ENCODE data around the gene PSORS1C2. TPM values are rescaled to one million over a fixed set of nuclear protein-coding genes. Genes with fewer than 3 reads are reported as not detected.
A peak's percentile ranks its signal among the peaks of the same experiment; 100 is the strongest.

PSORS1C2 gene
- total and polyA plus RNA-seq, 2 donors (not counting 3 experiments of a cell fraction or from before 2014, with no cell fraction given): not detected

- no TSS peak for BruUV-seq (replicated peaks)
- TF ChIP-seq MAX (IDR thresholded peaks at IDR 0.05; ENCODE audit: insufficient read depth, insufficient read length) (no peak), JUN (IDR thresholded peaks at IDR 0.05; ENCODE audit: borderline replicate concordance, insufficient read depth, insufficient read length, low read depth) (no peak), GATA2 (IDR thresholded peaks at IDR 0.05; ENCODE audit: insufficient read depth, insufficient read length, low read depth, low read length) (no peak), EZH2 (IDR thresholded peaks at IDR 0.05; ENCODE audit: borderline replicate concordance, low read depth, low read length, severe bottlenecking) (no peak), POLR2A (IDR thresholded peaks at IDR 0.05; ENCODE audit: low read depth, low read length) (no peak), MYC (IDR thresholded peaks at IDR 0.05; ENCODE audit: low read depth, low read length) (no peak), POLR2AphosphoS5 (IDR thresholded peaks at IDR 0.05; ENCODE audit: insufficient read depth, low read depth, low read length) (no peak), CTCF (IDR thresholded peaks at IDR 0.05; ENCODE audit: extremely low read depth in 1 of 2, insufficient read depth in 1 of 2, low read depth in 1 of 2, low read length in 2 of 2) (no peak), FOS (IDR thresholded peaks at IDR 0.05; ENCODE audit: borderline replicate concordance, insufficient read depth, low read length) (no peak)
- Histone ChIP-seq H3K9me1 (replicated peaks; ENCODE audit: control insufficient read depth, extremely low read depth, insufficient read depth, low read length) (no peaks in the 10 kb centered on the region), H3K9me3 (replicated peaks; ENCODE audit: control insufficient read depth, insufficient read depth, low read length) (no peaks in the 10 kb centered on the region), H3K4me3 (replicated peaks in 1 of 3; ENCODE audit: insufficient read depth in 1 of 3, low read depth in 1 of 3, low read length in 3 of 3) (no peak overlapping the region), H3K79me2 (ENCODE audit: control insufficient read depth, insufficient read depth, low read length) (no peaks in the 10 kb centered on the region), H4K20me1 (replicated peaks; ENCODE audit: control insufficient read depth, extremely low read depth, insufficient read depth, low read length) (no peaks in the 10 kb centered on the region), H3K27ac (ENCODE audit: insufficient read depth, low read depth, low read length) (no peak overlapping the region), H2AFZ (ENCODE audit: low read depth, low read length) (no peak overlapping the region), H3K9ac (replicated peaks; ENCODE audit: extremely low read depth, insufficient read depth, low read length) (no peak overlapping the region), H3K4me1 (ENCODE audit: control insufficient read depth, extremely low read depth, insufficient read depth, low read length) (peaks cover 36% of the 10 kb centered on the region), H3K36me3 (ENCODE audit: control insufficient read depth in 2 of 2, extremely low read depth in 1 of 2, insufficient read depth in 2 of 2, low read length in 2 of 2) (no peaks in the 10 kb centered on the region), H3K27me3 (ENCODE audit: control insufficient read depth in 2 of 2, insufficient read depth in 2 of 2, low read length in 2 of 2) (peaks cover 3 to 6% of the 10 kb centered on the region in 2 experiments), H3K4me2 (ENCODE audit: insufficient read depth, low read length) (no peak overlapping the region)
- CTCF ChIA-PET: interaction anchor here (0.9 to 10.6 kb wide), 17 partner anchors 11 to 310 kb away, joined by 3 to 71 read pairs (median 4); partner anchors contain the start of genes PSORS1C1 and VARS2
- dilution Hi-C loops (cut with MboI; ENCODE audit: extremely low pct_ligation_motif_present, low sequenced_read_pairs): no loop called here
- FAIRE-seq (no peak), DNase-seq (ENCODE audit: low read depth, low spot score) (peak; percentile 14)
- POLR2A ChIA-PET: interaction anchor here (0.6 kb wide), 1 partner anchor 39 kb away, joined by 3 read pairs; no protein-coding TSS in a partner anchor
- intact Hi-C loops (cut with micrococcal nuclease): loop anchor here (5.0 kb wide), 1 partner anchor 299 kb away; no protein-coding TSS in a partner anchor
These were observed 12.3 kb downstream of the PSORS1C2 start for GRCh38 chr6:31126396-31127175.
